Measurements from ENCODE around the gene PGM1. TPM values are rescaled to one million over a fixed set of nuclear protein-coding genes. Genes with fewer than 3 reads are reported as not detected.

PGM1 gene
- total RNA-seq, 1 experiment from 2014 or later: 49.6 TPM

GRCh38 chr1:63653976-63654375 lies 60.8 kb downstream of the PGM1 start:
- DNase-seq (ENCODE audit: low spot score): no peak
- in situ Hi-C loops (cut with HindIII; ENCODE audit: low sequenced_read_pairs): no loop called here

- no peak for DNase-seq (ENCODE audit: low spot score)
- in situ Hi-C loops (cut with HindIII; ENCODE audit: low sequenced_read_pairs): no loop called here
Measured at GRCh38 chr1:63659448-63659847, 66.2 kb downstream of the PGM1 start.

- no peak for DNase-seq (ENCODE audit: low spot score)
- in situ Hi-C loops (cut with HindIII; ENCODE audit: low sequenced_read_pairs): no loop called here
Measured at GRCh38 chr1:63662056-63662836, 69.0 kb downstream of the PGM1 start.

- DNase-seq (ENCODE audit: low spot score): no peak
- in situ Hi-C loops (cut with HindIII; ENCODE audit: low sequenced_read_pairs): no loop called here
Measured at GRCh38 chr1:63662841-63663240, 69.6 kb downstream of the PGM1 start.

GRCh38 chr1:63663301-63663700 lies 70.1 kb downstream of the PGM1 start:
- no peak for DNase-seq (ENCODE audit: low spot score)
- in situ Hi-C loops (cut with HindIII; ENCODE audit: low sequenced_read_pairs): no loop called here

GRCh38 chr1:63663873-63664272 lies 70.7 kb downstream of the PGM1 start:
- in situ Hi-C loops (cut with HindIII; ENCODE audit: low sequenced_read_pairs): no loop called here
- no peak for DNase-seq (ENCODE audit: low spot score)

GRCh38 chr1:63664742-63665141 lies 71.5 kb downstream of the PGM1 start:
- DNase-seq (ENCODE audit: low spot score): no peak
- in situ Hi-C loops (cut with HindIII; ENCODE audit: low sequenced_read_pairs): no loop called here

GRCh38 chr1:63665410-63665809 lies 72.2 kb downstream of the PGM1 start:
- in situ Hi-C loops (cut with HindIII; ENCODE audit: low sequenced_read_pairs): no loop called here
- no peak for DNase-seq (ENCODE audit: low spot score)

GRCh38 chr1:63665824-63666223 lies 72.6 kb downstream of the PGM1 start:
- in situ Hi-C loops (cut with HindIII; ENCODE audit: low sequenced_read_pairs): no loop called here
- no peak for DNase-seq (ENCODE audit: low spot score)

GRCh38 chr1:63668298-63668697 lies 75.1 kb downstream of the PGM1 start:
- DNase-seq (ENCODE audit: low spot score): no peak
- in situ Hi-C loops (cut with HindIII; ENCODE audit: low sequenced_read_pairs): no loop called here

- in situ Hi-C loops (cut with HindIII; ENCODE audit: low sequenced_read_pairs): no loop called here
- no peak for DNase-seq (ENCODE audit: low spot score)
Measured at GRCh38 chr1:63669151-63669961, 76.1 kb downstream of the PGM1 start.

GRCh38 chr1:63670164-63670563 lies 77.0 kb downstream of the PGM1 start:
- in situ Hi-C loops (cut with HindIII; ENCODE audit: low sequenced_read_pairs): no loop called here
- DNase-seq (ENCODE audit: low spot score): no peak

GRCh38 chr1:63671514-63671913 lies 78.3 kb downstream of the PGM1 start:
- DNase-seq (ENCODE audit: low spot score): no peak
- in situ Hi-C loops (cut with HindIII; ENCODE audit: low sequenced_read_pairs): no loop called here

- in situ Hi-C loops (cut with HindIII; ENCODE audit: low sequenced_read_pairs): no loop called here
- DNase-seq (ENCODE audit: low spot score): peak; percentile 67
Measured at GRCh38 chr1:63674238-63674864, 81.1 kb downstream of the PGM1 start.

GRCh38 chr1:63674865-63675419 lies 81.7 kb downstream of the PGM1 start:
- DNase-seq (ENCODE audit: low spot score): no peak
- in situ Hi-C loops (cut with HindIII; ENCODE audit: low sequenced_read_pairs): no loop called here

- in situ Hi-C loops (cut with HindIII; ENCODE audit: low sequenced_read_pairs): no loop called here
- peak; percentile 12 for DNase-seq (ENCODE audit: low spot score)
Measured at GRCh38 chr1:63675420-63675931, 82.3 kb downstream of the PGM1 start.

GRCh38 chr1:63677497-63677896 lies 84.3 kb downstream of the PGM1 start:
- in situ Hi-C loops (cut with HindIII; ENCODE audit: low sequenced_read_pairs): no loop called here
- DNase-seq (ENCODE audit: low spot score): no peak

- DNase-seq (ENCODE audit: low spot score): no peak
- in situ Hi-C loops (cut with HindIII; ENCODE audit: low sequenced_read_pairs): no loop called here
Measured at GRCh38 chr1:63678200-63678599, 85.0 kb downstream of the PGM1 start.

- in situ Hi-C loops (cut with HindIII; ENCODE audit: low sequenced_read_pairs): no loop called here
- no peak for DNase-seq (ENCODE audit: low spot score)
Measured at GRCh38 chr1:63679076-63679475, 85.9 kb downstream of the PGM1 start.

GRCh38 chr1:63679589-63679988 lies 86.4 kb downstream of the PGM1 start:
- in situ Hi-C loops (cut with HindIII; ENCODE audit: low sequenced_read_pairs): no loop called here
- no peak for DNase-seq (ENCODE audit: low spot score)

Data from G401 (cell line).